GM23248 (cell line): ENCODE measurements around the gene FOXS1.

Experiments used
- EZH2 ChIP-seq: fragments of 200-600 bp; sonication (generic); IDR thresholded peaks from 2 replicates; pipeline ENCODE4 v1.6.1; 2018; ENCODE audit warnings: antibody characterized with exemption, mild to moderate bottlenecking; ENCODE audit not compliant: insufficient read depth, poor library complexity, severe bottlenecking
- EZH2phosphoT487 ChIP-seq: fragments of 200-600 bp; sonication (generic); IDR thresholded peaks from 2 replicates; pipeline ENCODE4 v1.6.1; 2018; ENCODE audit warnings: antibody characterized with exemption, moderate library complexity, mild to moderate bottlenecking, low read depth; ENCODE audit not compliant: insufficient read depth

- TF ChIP-seq EZH2 (no peak), EZH2phosphoT487 (no peak)
Observed at GRCh38 chr20:31863296-31864085, 18.1 kb upstream of the FOXS1 start.
